Mucosa of descending colon (tissue), 3 donors: ENCODE measurements around the gene FAF1. TPM values are rescaled to one million over a fixed set of nuclear protein-coding genes. Genes with fewer than 3 reads are reported as not detected.

Source experiments
- ATAC-seq: fragments of 200-7000 bp; cut with Tn5 transposase; one replicate; pipeline ENCODE4 v1.9.1; 2020; ENCODE audit warnings: mild to moderate bottlenecking, moderate library complexity
- DNase-seq, 3 donors: peaks; one replicate each; pipeline ENCODE4 v3.0.0-alpha.2; 2020
- H3K36me3 ChIP-seq: fragments of 200-600 bp; one replicate; pipeline ENCODE4 v1.8.0; 2021; ENCODE audit warnings: low read depth, mild to moderate bottlenecking
- H3K4me1 ChIP-seq: fragments of 200-600 bp; one replicate; pipeline ENCODE4 v1.8.0; 2021; ENCODE audit warnings: low read depth, mild to moderate bottlenecking
- H3K4me3 ChIP-seq: fragments of 200-600 bp; one replicate; pipeline ENCODE4 v1.8.0; 2021; ENCODE audit warnings: mild to moderate bottlenecking
- H3K9me3 ChIP-seq: fragments of 200-600 bp; one replicate; pipeline ENCODE4 v1.8.0; 2021; ENCODE audit warnings: mild to moderate bottlenecking
- intact Hi-C, 2 donors: fragments of 100-400 bp; cut with DNase I in 1 of 2; cut with micrococcal nuclease in 1 of 2; formaldehyde crosslinking; loops; one replicate each; pipeline versions ENCODE4 v1.11.0 to v1.11.1; 2022; cut with DNase I, micrococcal nuclease
- total RNA-seq, 3 donors: library from RNA; stranded (reverse); fragmentation: NEBNext Ultra II Directional in 2 of 3; extraction: Animal tissue kit (Norgen Biotek cat#: 25700) in 2 of 3; gene quantifications; one replicate each; pipeline versions ENCODE4 v1.2.1 to v1.2.4, GENCODE V29; 2021 to 2023
- TF ChIP-seq, protein P1 (sequence below): fragments of 200-600 bp; IDR thresholded peaks from one replicate; pipeline ENCODE4 v1.8.0; 2022; ENCODE audit warnings: antibody characterized with exemption, mild to moderate bottlenecking
- donor health status: DM: no; HTN: no; CAD: no; lungs with moderate emphysema.
- donor health status: DM: no; HTN: no; CAD: no.
- donor health status: DM: no; HTN: yes; CAD: no.

Gene FAF1
- total RNA-seq, 3 donors from 2014 or later = 48.6 to 70.9 (median 57.7) TPM

DNA sequence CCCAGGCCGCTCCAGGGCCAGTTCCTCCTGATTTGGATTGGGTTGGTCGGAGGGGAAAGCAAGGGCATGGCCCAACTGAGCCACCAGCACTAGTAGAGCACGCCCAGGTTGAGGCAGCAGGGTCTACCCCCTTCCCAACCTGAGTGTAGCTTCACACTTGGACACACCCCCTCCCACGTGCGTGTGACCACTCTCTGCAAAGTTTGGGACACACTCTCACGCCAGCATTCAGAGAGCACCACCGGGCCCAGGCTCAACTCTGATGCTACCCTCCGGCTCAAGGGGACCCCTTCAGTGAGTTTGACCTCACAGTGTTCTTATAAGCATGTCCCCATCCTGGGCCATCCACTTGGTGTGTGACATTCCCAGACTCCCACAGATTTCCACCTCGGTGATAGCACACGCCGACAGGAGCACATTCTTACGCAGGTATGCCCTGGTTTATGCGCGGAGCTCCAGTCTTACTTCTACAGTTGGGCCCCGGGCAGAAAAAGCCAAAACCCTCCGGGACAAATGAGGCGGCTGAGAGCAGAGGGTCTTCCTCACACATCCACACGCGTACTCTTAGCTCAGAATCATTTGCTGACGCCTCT is 533.9 kb downstream of the FAF1 start:
- Histone ChIP-seq H3K9me3 (no peaks in the 10 kb centered on the region), H3K4me1 (peaks cover 35% of the 10 kb centered on the region), H3K4me3 (no peak overlapping the region), H3K36me3 (no peaks in the 10 kb centered on the region)
- no peak for ATAC-seq
- DNase-seq = no peak
- intact Hi-C loops = no loop called here
- TF ChIP-seq, protein P1, sequence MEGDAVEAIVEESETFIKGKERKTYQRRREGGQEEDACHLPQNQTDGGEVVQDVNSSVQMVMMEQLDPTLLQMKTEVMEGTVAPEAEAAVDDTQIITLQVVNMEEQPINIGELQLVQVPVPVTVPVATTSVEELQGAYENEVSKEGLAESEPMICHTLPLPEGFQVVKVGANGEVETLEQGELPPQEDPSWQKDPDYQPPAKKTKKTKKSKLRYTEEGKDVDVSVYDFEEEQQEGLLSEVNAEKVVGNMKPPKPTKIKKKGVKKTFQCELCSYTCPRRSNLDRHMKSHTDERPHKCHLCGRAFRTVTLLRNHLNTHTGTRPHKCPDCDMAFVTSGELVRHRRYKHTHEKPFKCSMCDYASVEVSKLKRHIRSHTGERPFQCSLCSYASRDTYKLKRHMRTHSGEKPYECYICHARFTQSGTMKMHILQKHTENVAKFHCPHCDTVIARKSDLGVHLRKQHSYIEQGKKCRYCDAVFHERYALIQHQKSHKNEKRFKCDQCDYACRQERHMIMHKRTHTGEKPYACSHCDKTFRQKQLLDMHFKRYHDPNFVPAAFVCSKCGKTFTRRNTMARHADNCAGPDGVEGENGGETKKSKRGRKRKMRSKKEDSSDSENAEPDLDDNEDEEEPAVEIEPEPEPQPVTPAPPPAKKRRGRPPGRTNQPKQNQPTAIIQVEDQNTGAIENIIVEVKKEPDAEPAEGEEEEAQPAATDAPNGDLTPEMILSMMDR = no peak

DNA sequence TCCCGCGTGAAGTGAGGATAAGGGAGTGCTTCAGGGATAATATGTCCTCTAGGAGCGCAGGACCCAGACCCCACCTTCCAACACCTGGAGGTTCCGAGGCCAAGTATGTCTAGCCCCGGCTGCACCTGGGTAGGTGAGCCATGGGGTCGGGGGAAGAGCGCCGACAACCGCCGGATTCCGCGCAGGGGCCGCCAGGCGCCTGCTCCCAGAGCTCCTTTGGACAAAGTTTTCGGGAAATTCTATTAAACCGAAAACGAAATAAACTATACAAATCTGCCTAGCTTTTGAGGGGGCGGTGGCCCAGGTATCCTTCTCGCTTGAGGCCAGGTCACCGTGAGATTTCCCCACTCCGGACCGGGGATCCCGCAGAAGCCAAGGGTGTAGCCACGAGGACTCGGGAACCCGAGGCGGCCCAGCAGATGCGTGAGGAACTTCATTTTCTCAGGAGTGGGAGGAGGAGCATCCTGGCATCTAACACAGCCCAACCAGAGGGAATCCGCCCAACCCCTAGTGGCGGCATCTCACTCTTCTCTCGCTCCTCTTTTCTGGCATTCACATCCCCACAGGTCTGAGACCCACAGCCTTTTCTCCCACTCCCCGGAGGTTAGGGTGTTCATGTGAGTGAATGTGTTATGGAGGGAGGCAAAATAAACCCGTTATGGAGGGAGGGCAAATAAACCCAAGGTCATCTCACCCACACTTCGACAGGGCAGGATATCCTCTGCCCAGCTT is 534.5 kb downstream of the FAF1 start:
- intact Hi-C loops = no loop called here
- ATAC-seq = no peak
- Histone ChIP-seq H3K36me3 (no peaks in the 10 kb centered on the region), H3K9me3 (no peaks in the 10 kb centered on the region), H3K4me3 (no peak overlapping the region), H3K4me1 (peaks cover 39% of the 10 kb centered on the region)
- DNase-seq = no peak
- TF ChIP-seq, protein P1 = no peak

DNA sequence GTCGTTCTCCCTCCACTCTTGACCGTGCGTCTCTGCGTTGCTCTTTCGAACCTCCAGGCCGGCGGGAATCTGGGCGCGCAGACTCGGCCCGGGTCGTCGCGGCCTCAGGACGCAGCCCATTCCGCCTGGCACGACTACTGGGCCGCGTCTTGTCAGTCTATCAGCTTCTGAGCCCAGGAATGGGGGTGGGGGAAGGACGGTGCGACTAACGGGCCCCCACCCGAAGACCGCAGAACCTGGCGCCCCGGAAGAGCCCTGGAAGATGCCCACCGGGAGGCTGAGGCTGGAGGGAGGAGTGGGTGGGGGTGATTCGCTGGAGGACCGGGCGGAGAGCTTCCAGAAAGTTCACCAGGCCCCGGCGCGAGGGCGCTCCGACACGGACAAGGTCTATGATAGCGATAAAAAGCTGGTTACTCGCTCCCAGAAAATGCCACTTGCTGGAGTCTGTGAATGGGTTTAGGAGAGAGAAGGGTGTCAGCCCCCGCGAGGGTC is 535.1 kb downstream of the FAF1 start:
- H3K9me3 ChIP-seq = no peaks in the 10 kb centered on the region
- peaks cover 39% of the 10 kb centered on the region for H3K4me1 ChIP-seq
- no peak for ATAC-seq
- intact Hi-C loops = no loop called here
- H3K4me3 ChIP-seq = no peak overlapping the region
- TF ChIP-seq, protein P1 = no peak
- no peak for DNase-seq
- no peaks in the 10 kb centered on the region for H3K36me3 ChIP-seq

DNA sequence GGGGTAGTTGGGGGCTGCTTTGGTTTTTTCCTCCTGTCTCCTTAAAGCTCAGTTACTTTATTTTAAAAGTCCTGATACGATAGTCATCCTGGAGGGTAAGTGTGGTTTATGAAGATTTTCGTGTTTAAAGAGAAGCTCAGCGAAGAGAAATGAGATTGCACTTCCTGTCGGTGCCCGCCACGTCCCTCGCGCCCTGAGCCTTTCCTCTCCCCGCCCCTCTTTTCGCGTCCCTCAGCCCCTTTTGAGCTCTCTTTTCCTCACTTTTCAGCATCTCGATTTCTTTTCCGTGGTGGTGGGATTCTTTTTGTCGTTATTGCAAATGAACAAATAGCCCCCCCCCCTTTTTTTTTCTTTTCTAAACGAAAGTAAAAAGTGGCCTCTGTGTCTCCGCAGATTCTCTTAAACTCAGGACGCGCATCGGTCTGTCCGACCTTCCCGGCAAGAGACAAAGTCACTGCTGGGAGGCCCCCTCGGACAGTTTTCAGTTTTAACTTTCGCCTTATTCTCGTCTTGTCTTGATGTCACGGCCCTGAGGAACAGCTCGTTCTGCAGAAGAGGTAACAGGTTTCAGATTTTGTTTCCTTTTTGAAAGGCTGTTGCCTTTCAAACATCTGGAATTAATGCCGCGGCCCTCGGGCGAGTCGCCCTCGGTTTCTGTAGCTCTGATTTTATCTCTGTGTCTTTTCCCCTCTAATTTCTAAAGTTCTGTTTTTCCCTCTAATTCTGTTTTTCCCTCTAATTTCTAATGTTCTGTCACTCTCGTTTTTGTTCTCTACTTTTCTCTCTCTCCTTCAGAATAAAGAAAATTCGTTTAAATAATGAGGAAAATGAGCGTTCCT is 535.8 kb downstream of the FAF1 start:
- Histone ChIP-seq H3K36me3 (no peaks in the 10 kb centered on the region), H3K4me3 (no peak overlapping the region), H3K9me3 (no peaks in the 10 kb centered on the region), H3K4me1 (peaks cover 42% of the 10 kb centered on the region)
- DNase-seq (no peak), ATAC-seq (no peak)
- TF ChIP-seq, protein P1 = no peak
- intact Hi-C loops = no loop called here

DNA sequence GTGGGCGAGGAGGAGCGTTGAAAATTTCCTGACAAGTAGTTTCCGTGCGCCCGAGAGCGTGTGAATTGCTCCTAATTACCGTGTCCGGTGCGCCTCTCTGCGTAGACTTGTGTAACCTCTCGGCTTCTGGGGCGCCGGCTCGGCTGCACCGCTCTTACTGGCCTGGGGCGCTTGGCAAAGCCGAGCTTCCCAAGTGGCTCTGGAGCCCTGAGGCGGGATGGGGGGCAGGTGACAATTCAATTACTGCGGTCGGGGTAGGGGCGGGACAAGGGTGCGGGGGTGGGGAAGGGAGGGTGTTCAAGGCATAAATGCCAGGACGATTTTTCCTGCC is 536.4 kb downstream of the FAF1 start:
- intact Hi-C loops = no loop called here
- Histone ChIP-seq H3K36me3 (no peaks in the 10 kb centered on the region), H3K4me1 (peaks cover 44% of the 10 kb centered on the region), H3K9me3 (no peaks in the 10 kb centered on the region), H3K4me3 (no peak overlapping the region)
- ATAC-seq (peak; percentile 40), DNase-seq (peak in 2 of 3 donors; percentile 33 to 49)
- TF ChIP-seq, protein P1 = no peak
